GM19351 (cell line): ENCODE results near the gene HSDL1.

Experiments
- ATAC-seq: cut with Tn5 transposase; IDR thresholded peaks from one replicate; pipeline ENCODE4 v1.9.1; 2021; ENCODE audit warnings: mild to moderate bottlenecking, moderate library complexity; ENCODE audit not compliant: unreplicated experiment

HSDL1 gene

GRCh38 chr16:84110527-84110926 is 34.5 kb downstream of the HSDL1 start:
- no peak for ATAC-seq

- no peak for ATAC-seq
Observed at GRCh38 chr16:84109598-84110335, 35.2 kb downstream of the HSDL1 start.

- ATAC-seq: no peak
Observed at GRCh38 chr16:84107921-84108320, 37.1 kb downstream of the HSDL1 start.

GRCh38 chr16:84105948-84106740 is 38.8 kb downstream of the HSDL1 start:
- no peak for ATAC-seq

GRCh38 chr16:84105301-84105815 is 39.6 kb downstream of the HSDL1 start:
- ATAC-seq: no peak

- ATAC-seq: no peak
Observed at GRCh38 chr16:84104231-84104630, 40.7 kb downstream of the HSDL1 start.

- ATAC-seq: no peak
Observed at GRCh38 chr16:84103678-84104077, 41.3 kb downstream of the HSDL1 start.

GRCh38 chr16:84098939-84099338 is 46.0 kb downstream of the HSDL1 start:
- no peak for ATAC-seq

- no peak for ATAC-seq
Observed at GRCh38 chr16:84096447-84097005, 48.5 kb downstream of the HSDL1 start.

GRCh38 chr16:84095466-84095865 is 49.5 kb downstream of the HSDL1 start:
- no peak for ATAC-seq

- no peak for ATAC-seq
Observed at GRCh38 chr16:84093879-84094270, 51.1 kb downstream of the HSDL1 start.

GRCh38 chr16:84093120-84093878 is 51.7 kb downstream of the HSDL1 start:
- no peak for ATAC-seq

- ATAC-seq: no peak
Observed at GRCh38 chr16:84091460-84091859, 53.5 kb downstream of the HSDL1 start.

GRCh38 chr16:84090211-84090610 is 54.8 kb downstream of the HSDL1 start:
- no peak for ATAC-seq

GRCh38 chr16:84088695-84089395 is 56.1 kb downstream of the HSDL1 start:
- ATAC-seq: peak; percentile 82

GRCh38 chr16:84087466-84088151 is 57.4 kb downstream of the HSDL1 start:
- no peak for ATAC-seq

GRCh38 chr16:84087001-84087400 is 58.0 kb downstream of the HSDL1 start:
- no peak for ATAC-seq

GRCh38 chr16:84086341-84086740 is 58.6 kb downstream of the HSDL1 start:
- ATAC-seq: no peak

GRCh38 chr16:84085773-84086172 is 59.2 kb downstream of the HSDL1 start:
- no peak for ATAC-seq

GRCh38 chr16:84085271-84085667 is 59.7 kb downstream of the HSDL1 start:
- ATAC-seq: no peak
